GM12878 (cell line): ENCODE measurements around the gene CA10. TPM values are rescaled to one million over a fixed set of nuclear protein-coding genes. Genes with fewer than 3 reads are reported as not detected.

Experiments used
- ATAC-seq: fragments of 200-7000 bp; cut with Tn5 transposase; 3 replicates; pipeline ENCODE4 v1.9.1; 2020; ENCODE audit warnings: mild to moderate bottlenecking, moderate library complexity
- BruUV-seq: library from RNA; stranded (reverse); fragments of 400-500 nt; replicated peaks from 2 replicates; lab custom pipeline; 2021; lab: Mats Ljungman, UMichigan
- CTCF ChIA-PET: fragments of 300-600 bp; sonication (Branson Sonifier 250); formaldehyde crosslinking; extraction: SDS; loops from one replicate; lab custom pipeline; 2021; ENCODE audit warnings: inconsistent platforms; lab: Yijun Ruan, JAX
- POLR2A ChIA-PET: fragments of 350-600 bp; formaldehyde crosslinking; extraction: SDS; loops from one replicate; lab custom pipeline; 2021; ENCODE audit warnings: inconsistent platforms; lab: Charles Lee
- RAD21 ChIA-PET: fragments of 300-600 bp; sonication (Branson Sonifier 250); formaldehyde crosslinking; loops from one replicate; lab custom pipeline; 2023; ENCODE audit warnings: antibody characterized with exemption; ENCODE audit not compliant: unreplicated experiment; lab: Charles Lee
- SMC1A ChIA-PET: fragments of 300-600 bp; sonication (Branson Sonifier 250); formaldehyde crosslinking; loops from one replicate; lab custom pipeline; 2023; ENCODE audit not compliant: unreplicated experiment, uncharacterized antibody; lab: Charles Lee
- DNase-seq: peaks from one replicate; pipeline ENCODE4 v3.0.0-alpha.2; 2011; ENCODE audit warnings: low read depth, low spot score
- FAIRE-seq: peaks from 3 replicates; lab custom pipeline; 2011; peaks lifted over from hg19 to GRCh38; lab: Jason Lieb, UNC
- H2AFZ ChIP-seq: 2 replicates; pipeline ENCODE4 v1.6.0; 2011; ENCODE audit warnings: low read depth, low read length, control low read depth; ENCODE audit not compliant: control insufficient read depth
- H3K27ac ChIP-seq: 2 replicates; pipeline ENCODE4 v1.5.1; 2011; ENCODE audit warnings: control low read depth; ENCODE audit not compliant: control insufficient read depth, insufficient read depth
- H3K27me3 ChIP-seq, 2 experiments: replicated peaks in 1 of 2; 2 replicates each; pipeline versions ENCODE4 v1.6.0 to v1.6.1; 2011; ENCODE audit warnings: low read length in 1 of 2; ENCODE audit not compliant: control insufficient read depth in 2 of 2, insufficient read depth in 2 of 2
- H3K36me3 ChIP-seq, 2 experiments: 2 replicates each; pipeline ENCODE4 v1.5.1; 2011; ENCODE audit warnings: low read length in 1 of 2; ENCODE audit not compliant: control insufficient read depth in 2 of 2, insufficient read depth in 2 of 2
- H3K4me1 ChIP-seq: 2 replicates; pipeline ENCODE4 v1.6.1; 2011; ENCODE audit warnings: mild to moderate bottlenecking, low read length, moderate library complexity, mixed read lengths; ENCODE audit not compliant: control insufficient read depth, insufficient read depth
- H3K4me2 ChIP-seq: 2 replicates; pipeline ENCODE4 v1.6.0; 2011; ENCODE audit warnings: control low read depth; ENCODE audit not compliant: control insufficient read depth, insufficient read depth
- H3K4me3 ChIP-seq: fragments of 200-600 bp; sonication (generic); 2 replicates; pipeline ENCODE4 v1.5.1; 2016
- H3K79me2 ChIP-seq: 2 replicates; pipeline ENCODE4 v1.6.0; 2011; ENCODE audit warnings: low read length; ENCODE audit not compliant: control insufficient read depth, insufficient read depth
- H3K9ac ChIP-seq: 2 replicates; pipeline ENCODE4 v1.8.0; 2011; ENCODE audit warnings: low read length, control low read depth, mixed read lengths; ENCODE audit not compliant: control insufficient read depth, insufficient read depth
- H3K9me3 ChIP-seq: replicated peaks from 3 replicates; pipeline ENCODE4 v1.5.1; 2011; ENCODE audit warnings: mild to moderate bottlenecking, low read length; ENCODE audit not compliant: control insufficient read depth, insufficient read depth
- H4K20me1 ChIP-seq: 2 replicates; pipeline ENCODE4 v1.6.0; 2011; ENCODE audit not compliant: control insufficient read depth, insufficient read depth
- ATF7 ChIP-seq: fragments of 450-650 bp; IDR thresholded peaks from 2 replicates; pipeline ENCODE4 v1.6.1; 2016; ENCODE audit warnings: low read depth, mild to moderate bottlenecking
- EP300 ChIP-seq, 2 experiments: fragments of 150-350 bp in 1 of 2; IDR thresholded peaks; 2 replicates each; pipeline ENCODE4 v1.6.1; 2011 to 2012; ENCODE audit warnings: low read depth in 2 of 2, low read length in 2 of 2, borderline replicate concordance in 1 of 2, improper control_type of control experiment in 1 of 2, inconsistent platforms in 1 of 2; ENCODE audit not compliant: control insufficient read depth in 1 of 2
- HSF1 ChIP-seq: fragments of 150-350 bp; IDR thresholded peaks from 2 replicates; pipeline ENCODE4 v1.6.1; 2014; ENCODE audit warnings: mild to moderate bottlenecking, low read depth, low read length
- LARP7 ChIP-seq: fragments of 450-650 bp; IDR thresholded peaks from 2 replicates; pipeline ENCODE4 v1.6.1; 2017; ENCODE audit warnings: mild to moderate bottlenecking
- PAX8 ChIP-seq: fragments of 450-650 bp; IDR thresholded peaks from 2 replicates; pipeline ENCODE4 v1.6.1; 2017; ENCODE audit warnings: mild to moderate bottlenecking, moderate library complexity
- POLR2AphosphoS5 ChIP-seq: IDR thresholded peaks from 2 replicates; pipeline ENCODE4 v1.6.1; 2011; ENCODE audit warnings: mild to moderate bottlenecking, low read length, inconsistent platforms
- POU2F2 ChIP-seq: IDR thresholded peaks from 3 replicates; pipeline ENCODE4 v1.6.1; 2011; ENCODE audit warnings: low read depth, mild to moderate bottlenecking, low read length, borderline replicate concordance
- SKIL ChIP-seq: fragments of 450-650 bp; IDR thresholded peaks from 2 replicates; pipeline ENCODE4 v1.6.1; 2017; ENCODE audit warnings: mild to moderate bottlenecking, low read depth, inconsistent platforms; ENCODE audit not compliant: poor library complexity, severe bottlenecking
- TARDBP ChIP-seq: IDR thresholded peaks from 2 replicates; pipeline ENCODE4 v1.6.1; 2016; ENCODE audit warnings: borderline replicate concordance
- YY1 ChIP-seq: IDR thresholded peaks from 2 replicates; pipeline ENCODE4 v1.6.1; 2011; ENCODE audit warnings: low read depth, mild to moderate bottlenecking, low read length
- ZNF207 ChIP-seq: fragments of 450-650 bp; IDR thresholded peaks from 2 replicates; pipeline ENCODE4 v1.6.1; 2014; ENCODE audit warnings: antibody characterized with exemption, mild to moderate bottlenecking, borderline replicate concordance
- ZNF687 ChIP-seq: fragments of 450-650 bp; IDR thresholded peaks from 2 replicates; pipeline ENCODE4 v1.6.1; 2017; ENCODE audit warnings: mild to moderate bottlenecking, moderate library complexity
- WGBS: methylation state at CpG from one replicate; pipeline ENCODE4 v1.1.6; 2016; ENCODE audit warnings: low lambda C conversion rate; ENCODE audit not compliant: insufficient replicate concordance, insufficient coverage; ENCODE audit errors: missing lambda C conversion rate; 5-methylcytosine and 5-hydroxymethylcytosine counted together
- in situ Hi-C: fragments of 300-500 bp; cut with MboI; formaldehyde crosslinking; loops from 9 replicates; pipeline ENCODE4 v1.14.3; 2018; ENCODE audit warnings: mixed read lengths
- intact Hi-C: fragments of 100-400 bp; cut with micrococcal nuclease; formaldehyde crosslinking; loops from one replicate; pipeline ENCODE4 v1.14.2; 2022; ENCODE audit not compliant: unreplicated experiment
- polyA plus RNA-seq, 11 experiments: library from polyadenylated mRNA; depleted of rRNA in 4 of 11; unstranded in 6 of 11; stranded (reverse) in 5 of 11; fragments of >200 nt; fragmentation: Nextera tagmentation in 4 of 11; fragmentation: Illumina TruSeq in 1 of 11; extraction: Ambion mirVana in 4 of 11; extraction: Trizol in 1 of 11; gene quantifications; 1 replicate in 1 of 11; 2 replicates in 10 of 11; pipeline versions ENCODE4 v1.2.1 to v1.2.3, GENCODE V29; 2011 to 2016; ENCODE audit warnings: inconsistent platforms in 2 of 11, missing spikeins in 2 of 11, low read depth in 1 of 11
- total RNA-seq, 4 experiments: library from RNA; depleted of rRNA in 3 of 4; stranded (reverse); fragments of >200 nt in 3 of 4; fragmentation: Illumina TruSeq in 1 of 4; extraction: Trizol in 1 of 4; gene quantifications; 2 replicates each; pipeline versions ENCODE4 v1.2.1 to v1.2.3, GENCODE V29; 2013 to 2021

CA10 gene
- total and polyA plus RNA-seq, 10 of the 15 experiments (the other 5 are each of a cell fraction or from before 2014, with no cell fraction given): not detected

GRCh38 chr17:51817117-51817516 is 341.4 kb downstream of the CA10 start:
- no TSS peak for BruUV-seq
- H3K27me3 ChIP-seq: no peaks in the 10 kb centered on the region
- ChIA-PET CTCF (no interaction called here), SMC1A (no interaction called here), RAD21 (no interaction called here), POLR2A (no interaction called here)
- no peaks in the 10 kb centered on the region for H3K4me1 ChIP-seq
- ATAC-seq (no peak), FAIRE-seq (no peak), DNase-seq (no peak)
- in situ Hi-C loops (no loop called here), intact Hi-C loops (no loop called here)
- TF ChIP-seq ZNF207: no peak
- TF ChIP-seq SKIL: no peak
- no peak for TF ChIP-seq PAX8
- no peak for TF ChIP-seq POU2F2
- TF ChIP-seq POLR2AphosphoS5: no peak
- no peak for TF ChIP-seq LARP7
- no peaks in the 10 kb centered on the region for H4K20me1 ChIP-seq
- H3K9ac ChIP-seq: no peak overlapping the region
- H3K9me3 ChIP-seq: no peaks in the 10 kb centered on the region
- no peaks in the 10 kb centered on the region for H3K79me2 ChIP-seq
- H2AFZ ChIP-seq: no peak overlapping the region
- H3K27ac ChIP-seq: no peak overlapping the region
- no peak overlapping the region for H3K4me2 ChIP-seq
- H3K4me3 ChIP-seq: no peak overlapping the region
- no peaks in the 10 kb centered on the region for H3K36me3 ChIP-seq

GRCh38 chr17:51815097-51815496 is 343.4 kb downstream of the CA10 start:
- Histone ChIP-seq H3K9ac (no peak overlapping the region), H3K4me3 (no peak overlapping the region), H2AFZ (no peak overlapping the region), H3K9me3 (no peaks in the 10 kb centered on the region), H3K4me2 (no peak overlapping the region), H3K4me1 (no peaks in the 10 kb centered on the region), H4K20me1 (no peaks in the 10 kb centered on the region), H3K27me3 (no peaks in the 10 kb centered on the region), H3K27ac (no peak overlapping the region), H3K79me2 (no peaks in the 10 kb centered on the region), H3K36me3 (no peaks in the 10 kb centered on the region)
- RAD21 ChIA-PET: no interaction called here
- DNase-seq: no peak
- intact Hi-C loops: no loop called here
- FAIRE-seq: no peak
- no TSS peak for BruUV-seq
- POLR2A ChIA-PET: no interaction called here
- in situ Hi-C loops: no loop called here
- CTCF ChIA-PET: no interaction called here
- ATAC-seq: no peak
- SMC1A ChIA-PET: no interaction called here
- WGBS: 11% methylated on average over 4 of the region's 4 CpGs
- TF ChIP-seq EP300 (IDR thresholded peaks at IDR 0.05; ENCODE audit: borderline replicate concordance in 1 of 2, control insufficient read depth in 1 of 2, low read depth in 2 of 2, low read length in 2 of 2) (no peak), ZNF687 (no peak), HSF1 (no peak), ATF7 (no peak), TARDBP (no peak), YY1 (no peak)
